Type B pancreatic cell (in vitro differentiated cells): ENCODE measurements around the gene CCNJL. TPM values are rescaled to one million over a fixed set of nuclear protein-coding genes. Genes with fewer than 3 reads are reported as not detected.

Source experiments
- DNase-seq: peaks from one replicate; pipeline ENCODE4 v3.0.0; 2021; ENCODE audit warnings: mixed read lengths; ENCODE audit not compliant: unreplicated experiment; ENCODE audit errors: extremely low spot score
- H3K27ac Mint-ChIP-seq: 2 replicates; pipeline ENCODE4 v1.8.0; 2021; ENCODE audit warnings: mild to moderate bottlenecking, mixed read lengths
- H3K27me3 Mint-ChIP-seq: 2 replicates; pipeline ENCODE4 v1.8.0; 2021; ENCODE audit warnings: mixed read lengths
- H3K36me3 Mint-ChIP-seq: 2 replicates; pipeline ENCODE4 v1.8.0; 2021; ENCODE audit warnings: mixed read lengths
- H3K4me1 Mint-ChIP-seq: one replicate; pipeline ENCODE4 v1.8.0; 2021; ENCODE audit warnings: mixed read lengths; ENCODE audit not compliant: unreplicated experiment
- H3K4me3 Mint-ChIP-seq: 2 replicates; pipeline ENCODE4 v1.8.0; 2021; ENCODE audit warnings: mild to moderate bottlenecking, mixed read lengths
- H3K9me3 Mint-ChIP-seq: 2 replicates; pipeline ENCODE4 v1.8.0; 2021; ENCODE audit warnings: mixed read lengths
- CTCF ChIP-seq: fragments of 200-600 bp; sonication (generic); conservative IDR thresholded peaks from 2 replicates; pipeline ENCODE4 v1.5.0; 2021; ENCODE audit warnings: antibody characterized with exemption, mild to moderate bottlenecking
- long read RNA-seq: library from polyadenylated mRNA; unstranded; transcript quantifications from one replicate; pipeline ENCODE4 v2.0.0, GENCODE V29; 2020
- total RNA-seq: library from RNA; stranded (reverse); gene quantifications from 2 replicates; pipeline ENCODE4 v1.2.1, GENCODE V29; 2021; ENCODE audit warnings: low replicate concordance

CCNJL gene
- 7.2 and 16.6 TPM in 2 replicates for total RNA-seq
- long read RNA-seq, partial matches to known transcripts: 2 of 5 reads
- long read RNA-seq, other reads (novel, unspliced or antisense): 2 of 5 reads

GRCh38 chr5:160312134-160312959, at the start of gene CCNJL:
Gene CCNJL (minus strand): TSS chr5:160312564. CDS start chr5:160311923, 641 bp downstream.
- H3K36me3 Mint-ChIP-seq: peaks cover 6% of the 10 kb centered on the region
- peak within 1 kb of the TSS; percentile 97 for H3K4me3 Mint-ChIP-seq
- DNase-seq: peak; percentile 84
- H3K27me3 Mint-ChIP-seq: peaks cover 17% of the 10 kb centered on the region
- H3K4me1 Mint-ChIP-seq: peaks cover 24% of the 10 kb centered on the region
- H3K9me3 Mint-ChIP-seq: no peaks in the 10 kb centered on the region
- peak within 1 kb of the TSS; percentile 75 for H3K27ac Mint-ChIP-seq
- TF ChIP-seq CTCF: no peak

- TF ChIP-seq CTCF: no peak
- H3K9me3 Mint-ChIP-seq: no peaks in the 10 kb centered on the region
Measured at GRCh38 chr5:160361624-160362228, 49.4 kb upstream of the CCNJL start.

GRCh38 chr5:160360310-160360709, 47.9 kb upstream of the CCNJL start:
- no peaks in the 10 kb centered on the region for H3K9me3 Mint-ChIP-seq
- H3K27ac Mint-ChIP-seq: peak overlapping the region; percentile 66
- DNase-seq: no peak
- TF ChIP-seq CTCF: no peak
- no peaks in the 10 kb centered on the region for H3K36me3 Mint-ChIP-seq
- H3K4me1 Mint-ChIP-seq: peaks cover 24% of the 10 kb centered on the region
- H3K27me3 Mint-ChIP-seq: no peaks in the 10 kb centered on the region
- H3K4me3 Mint-ChIP-seq: no peak overlapping the region

More at GRCh38 chr5:160361624-160362228, 49.4 kb upstream of the CCNJL start:
- Mint-ChIP-seq H3K4me3 (no peak overlapping the region), H3K27me3 (no peaks in the 10 kb centered on the region), H3K27ac (no peak overlapping the region), H3K36me3 (no peaks in the 10 kb centered on the region), H3K4me1 (peaks cover 23% of the 10 kb centered on the region)
- no peak for DNase-seq

GRCh38 chr5:160359816-160360215, 47.5 kb upstream of the CCNJL start:
- H3K36me3 Mint-ChIP-seq: no peaks in the 10 kb centered on the region
- TF ChIP-seq CTCF: no peak
- DNase-seq: no peak
- no peak overlapping the region for H3K4me3 Mint-ChIP-seq
- no peaks in the 10 kb centered on the region for H3K9me3 Mint-ChIP-seq
- H3K27me3 Mint-ChIP-seq: no peaks in the 10 kb centered on the region
- peak overlapping the region; percentile 66 for H3K27ac Mint-ChIP-seq
- H3K4me1 Mint-ChIP-seq: peaks cover 24% of the 10 kb centered on the region

- no peak for TF ChIP-seq CTCF
- Mint-ChIP-seq H3K27me3 (no peaks in the 10 kb centered on the region), H3K4me1 (peaks cover 24% of the 10 kb centered on the region), H3K4me3 (no peak overlapping the region), H3K27ac (no peak overlapping the region), H3K36me3 (no peaks in the 10 kb centered on the region), H3K9me3 (no peaks in the 10 kb centered on the region)
- no peak for DNase-seq
Measured at GRCh38 chr5:160359242-160359641, 46.9 kb upstream of the CCNJL start.
